NCI-H748 (cell line): ENCODE measurements around the gene NFIL3.

Experiments used
- DNase-seq: peaks from one replicate; lab custom pipeline; 2025; ENCODE audit not compliant: unreplicated experiment; lab: John Stamatoyannopoulos, UW

The NFIL3 gene

GRCh38 chr9:91361291-91362050 lies 62.2 kb downstream of the NFIL3 start, which contains the start of gene AUH:
Gene AUH, minus strand, starts transcription at chr9:91361918. Its CDS starts 29 bp downstream, at chr9:91361889.
- peak; percentile 87 for DNase-seq

- DNase-seq, result peak; percentile 45
These were observed 62.9 kb downstream of the NFIL3 start for GRCh38 chr9:91360551-91361290.

GRCh38 chr9:91359734-91360470 lies 63.7 kb downstream of the NFIL3 start:
- no peak for DNase-seq

GRCh38 chr9:91359083-91359482 lies 64.5 kb downstream of the NFIL3 start:
- no peak for DNase-seq
